ENCODE results near the gene USH1C.

Gene USH1C

GRCh38 chr11:17573526-17573925 is 29.3 kb upstream of the USH1C start (continued):
- TF ChIP-seq ATF2 (tag by site-specific recombination; IDR thresholded peaks at IDR 0.05; ENCODE audit: low read depth) = no peak
- TF ChIP-seq ZNF670 (tag by site-specific recombination; IDR thresholded peaks at IDR 0.05; ENCODE audit: low read depth) = no peak
- TF ChIP-seq ZNF768 (tag by site-specific recombination; IDR thresholded peaks at IDR 0.05) = no peak
- TF ChIP-seq PATZ1 (tag by site-specific recombination; IDR thresholded peaks at IDR 0.05) = no peak

GRCh38 chr11:17572791-17573460 is 28.7 kb upstream of the USH1C start:
- H3K9me3 ChIP-seq (ENCODE audit: control insufficient read depth, insufficient read depth, low read depth, low read length) = no peaks in the 10 kb centered on the region
- TF ChIP-seq ZNF548 (tag by site-specific recombination; IDR thresholded peaks at IDR 0.05) (no peak), ZNF335 (tag by site-specific recombination; conservative IDR thresholded peaks at IDR 0.05) (no peak), ZNF544 (tag by site-specific recombination; IDR thresholded peaks at IDR 0.05) (no peak), ZNF529 (tag by site-specific recombination; IDR thresholded peaks at IDR 0.05; ENCODE audit: insufficient replicate concordance) (no peak), SETDB1 (IDR thresholded peaks at IDR 0.05; ENCODE audit: insufficient read length, low read length) (no peak), ZNF341 (tag by site-specific recombination; IDR thresholded peaks at IDR 0.05; ENCODE audit: low read depth) (no peak), HIC1 (tag by site-specific recombination; IDR thresholded peaks at IDR 0.05) (no peak)
- H3K4me3 ChIP-seq (ENCODE audit: low read depth, low read length) = no peak overlapping the region
- ChIA-PET CTCF (interaction anchor here (0.7 to 1.3 kb wide), 2 partner anchors 8 to 128 kb away, joined by 3 to 4 read pairs; no protein-coding TSS in a partner anchor), POLR2A (no interaction called here)
- no peaks in the 10 kb centered on the region for H3K36me3 ChIP-seq (ENCODE audit: control insufficient read depth in 2 of 2, insufficient read depth in 1 of 2, low read length in 2 of 2)
- H3K4me1 ChIP-seq (ENCODE audit: control insufficient read depth, insufficient read depth, low read length) = no peaks in the 10 kb centered on the region
- H3K27ac ChIP-seq (ENCODE audit: extremely low read depth, low read depth, low read length) = no peak overlapping the region

- ChIA-PET CTCF (no interaction called here), POLR2A (no interaction called here)
- H3K9me3 ChIP-seq (ENCODE audit: control insufficient read depth, insufficient read depth, low read depth, low read length) = no peaks in the 10 kb centered on the region
- H3K36me3 ChIP-seq (ENCODE audit: control insufficient read depth in 2 of 2, insufficient read depth in 1 of 2, low read length in 2 of 2) = no peaks in the 10 kb centered on the region
- H3K4me1 ChIP-seq (ENCODE audit: control insufficient read depth, insufficient read depth, low read length) = no peaks in the 10 kb centered on the region
- TF ChIP-seq ZBTB10 (tag by site-specific recombination; IDR thresholded peaks at IDR 0.05) (no peak), KLF16 (tag by site-specific recombination; IDR thresholded peaks at IDR 0.05) (no peak), ZNF558 (tag by site-specific recombination; IDR thresholded peaks at IDR 0.05) (no peak), FEZF1 (tag by site-specific recombination; IDR thresholded peaks at IDR 0.05) (no peak)
- H3K27ac ChIP-seq (ENCODE audit: extremely low read depth, low read depth, low read length) = no peak overlapping the region
- no peak overlapping the region for H3K4me3 ChIP-seq (ENCODE audit: low read depth, low read length)
Observed at GRCh38 chr11:17572359-17572690, 28.1 kb upstream of the USH1C start.
